Karpas-422 (cell line): Measurements from ENCODE around the gene PTPN13. TPM values are rescaled to one million over a fixed set of nuclear protein-coding genes. Genes with fewer than 3 reads are reported as not detected.

Experiments
- DNase-seq: peaks from one replicate; pipeline ENCODE4 v3.0.0-alpha.2; 2015
- H2AFZ ChIP-seq: fragments of 200-600 bp; sonication (generic); 2 replicates; pipeline ENCODE4 v1.6.1; 2014; ENCODE audit warnings: antibody characterized with exemption, low read length, mixed read lengths
- H3K27ac ChIP-seq: fragments of 200-600 bp; sonication (generic); 2 replicates; pipeline ENCODE4 v1.5.1; 2014; ENCODE audit warnings: mild to moderate bottlenecking, low read length, moderate library complexity
- H3K27me3 ChIP-seq: fragments of 200-600 bp; sonication (generic); 2 replicates; pipeline ENCODE4 v1.6.1; 2014; ENCODE audit warnings: low read length, mixed read lengths
- H3K36me3 ChIP-seq: fragments of 200-600 bp; sonication (generic); 2 replicates; pipeline ENCODE4 v1.6.1; 2014; ENCODE audit warnings: low read length, mixed read lengths; ENCODE audit not compliant: insufficient read depth
- H3K4me1 ChIP-seq: fragments of 200-600 bp; sonication (generic); 2 replicates; pipeline ENCODE4 v1.6.1; 2014; ENCODE audit warnings: mild to moderate bottlenecking, low read length, mixed read lengths
- H3K4me2 ChIP-seq: fragments of 200-600 bp; sonication (generic); 2 replicates; pipeline ENCODE4 v1.6.1; 2014; ENCODE audit warnings: low read length, low read depth, mild to moderate bottlenecking; ENCODE audit not compliant: poor library complexity, severe bottlenecking
- H3K4me3 ChIP-seq: fragments of 200-600 bp; sonication (generic); 2 replicates; pipeline ENCODE4 v1.5.1; 2014; ENCODE audit warnings: mild to moderate bottlenecking, antibody characterized with exemption, low read length, mixed read lengths
- H3K79me2 ChIP-seq: fragments of 200-600 bp; sonication (generic); 2 replicates; pipeline ENCODE4 v1.6.1; 2014; ENCODE audit warnings: mild to moderate bottlenecking, low read length, mixed read lengths
- H3K9ac ChIP-seq: fragments of 200-600 bp; sonication (generic); 2 replicates; pipeline ENCODE4 v1.6.0; 2014; ENCODE audit warnings: low read length
- H3K9me2 ChIP-seq: fragments of 200-600 bp; sonication (generic), shearing (Covaris generic); replicated peaks from 2 replicates; pipeline ENCODE4 v1.6.0; 2014; ENCODE audit warnings: mild to moderate bottlenecking, low read length, moderate library complexity; ENCODE audit not compliant: insufficient read depth
- H3K9me3 ChIP-seq: fragments of 300-700, 200-600 bp; sonication (generic); 2 replicates; pipeline ENCODE4 v1.6.1; 2014; ENCODE audit warnings: low read length, mixed read lengths
- H4K20me1 ChIP-seq: fragments of 200-600 bp; sonication (generic); 2 replicates; pipeline ENCODE4 v1.6.1; 2014; ENCODE audit warnings: mild to moderate bottlenecking, antibody characterized with exemption, low read length, low read depth; ENCODE audit not compliant: insufficient read depth
- total RNA-seq: library from RNA; depleted of rRNA; stranded (reverse); fragments of >200 nt; shearing (Covaris generic); gene quantifications from 2 replicates; pipeline ENCODE4 v1.2.3, GENCODE V29; 2014; ENCODE audit warnings: low replicate concordance

The PTPN13 gene
- total RNA-seq, 1 experiment from 2014 or later = not detected

- Histone ChIP-seq H3K4me1 (no peaks in the 10 kb centered on the region), H3K9me2 (no peaks in the 10 kb centered on the region), H3K4me2 (no peak overlapping the region), H2AFZ (no peak overlapping the region), H3K36me3 (no peaks in the 10 kb centered on the region), H3K4me3 (no peak overlapping the region), H3K27ac (no peak overlapping the region), H3K27me3 (no peaks in the 10 kb centered on the region; the same call in 1 of the 2 replicates), H3K9ac (no peak overlapping the region), H3K9me3 (no peaks in the 10 kb centered on the region), H3K79me2 (no peaks in the 10 kb centered on the region), H4K20me1 (no peaks in the 10 kb centered on the region)
- no peak for DNase-seq
Measured at GRCh38 chr4:86788826-86789225, 194.7 kb downstream of the PTPN13 start.

DNA sequence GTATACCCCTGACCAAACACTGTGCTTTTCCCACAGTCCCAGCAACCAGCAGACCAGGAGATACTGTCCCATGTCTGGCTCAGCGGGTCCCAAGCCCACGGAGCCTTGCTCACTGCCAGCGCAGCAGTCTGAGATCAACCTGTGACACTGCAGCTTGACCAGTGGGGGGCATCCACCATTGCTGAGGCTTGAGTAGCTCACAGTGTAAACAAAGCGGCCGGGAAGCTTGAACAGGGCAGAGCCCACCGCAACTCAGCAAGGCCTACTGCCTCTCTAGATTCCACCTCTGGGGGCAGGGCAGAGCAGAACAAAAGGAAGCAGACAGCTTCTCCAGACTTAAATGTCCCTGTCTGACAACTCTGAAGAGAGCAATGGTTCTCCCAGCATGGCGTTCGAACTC lies 197.0 kb downstream of the PTPN13 start:
- Histone ChIP-seq H3K4me2 (no peak overlapping the region), H3K27me3 (no peaks in the 10 kb centered on the region; the same call in 1 of the 2 replicates), H3K4me1 (no peaks in the 10 kb centered on the region), H3K79me2 (no peaks in the 10 kb centered on the region), H3K27ac (no peak overlapping the region), H3K4me3 (no peak overlapping the region), H4K20me1 (no peaks in the 10 kb centered on the region), H2AFZ (no peak overlapping the region), H3K9ac (no peak overlapping the region), H3K9me2 (no peaks in the 10 kb centered on the region), H3K9me3 (no peaks in the 10 kb centered on the region), H3K36me3 (no peaks in the 10 kb centered on the region)
- DNase-seq = peak; percentile 41

DNA sequence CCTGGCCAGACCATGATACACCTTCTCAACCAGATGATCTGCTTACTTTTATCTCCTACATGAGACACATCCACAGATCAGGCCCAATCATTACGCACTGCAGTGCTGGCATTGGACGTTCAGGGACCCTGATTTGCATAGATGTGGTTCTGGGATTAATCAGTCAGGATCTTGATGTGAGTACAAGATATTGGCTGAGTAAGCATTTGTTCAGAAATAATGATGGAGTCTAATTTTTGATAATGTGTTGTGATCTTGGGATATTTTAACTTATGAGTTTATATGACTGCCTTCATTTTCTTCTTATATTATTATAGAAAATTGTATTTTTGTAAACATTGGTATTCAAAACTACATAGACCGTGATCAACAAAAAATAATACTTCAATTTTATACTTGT lies 215.7 kb downstream of the PTPN13 start:
- H4K20me1 ChIP-seq = no peaks in the 10 kb centered on the region
- H3K27ac ChIP-seq = no peak overlapping the region
- no peaks in the 10 kb centered on the region for H3K9me2 ChIP-seq
- H3K79me2 ChIP-seq = no peaks in the 10 kb centered on the region
- H2AFZ ChIP-seq = no peak overlapping the region
- H3K27me3 ChIP-seq = no peaks in the 10 kb centered on the region
- H3K9me3 ChIP-seq = no peaks in the 10 kb centered on the region
- no peak overlapping the region for H3K4me3 ChIP-seq
- H3K4me1 ChIP-seq = no peaks in the 10 kb centered on the region
- no peak overlapping the region for H3K9ac ChIP-seq
- no peak for DNase-seq
- H3K36me3 ChIP-seq = no peaks in the 10 kb centered on the region
- no peak overlapping the region for H3K4me2 ChIP-seq

DNA sequence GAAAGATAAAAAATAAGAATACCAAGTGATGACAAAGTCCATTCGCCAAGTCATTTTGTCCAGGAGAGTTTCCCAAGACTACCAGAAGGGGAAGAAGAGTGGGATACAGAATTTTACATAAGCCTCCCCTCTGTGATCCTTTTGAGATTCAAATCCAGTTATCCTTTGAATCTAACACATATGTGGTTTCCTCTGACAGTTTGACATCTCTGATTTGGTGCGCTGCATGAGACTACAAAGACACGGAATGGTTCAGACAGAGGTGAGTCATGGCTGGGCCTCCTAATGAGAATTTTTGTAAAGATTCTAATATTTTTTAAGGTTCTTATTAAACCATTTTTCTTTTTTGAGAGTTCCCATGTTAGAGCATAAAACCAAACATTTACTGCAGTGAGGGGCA lies 216.7 kb downstream of the PTPN13 start:
- H3K4me3 ChIP-seq = no peak overlapping the region
- H3K27me3 ChIP-seq = no peaks in the 10 kb centered on the region; the same call in 1 of the 2 replicates
- H3K4me2 ChIP-seq = no peak overlapping the region
- no peak overlapping the region for H2AFZ ChIP-seq
- H3K9me3 ChIP-seq = peaks cover 2% of the 10 kb centered on the region; the same call in 1 of the 2 replicates
- no peaks in the 10 kb centered on the region for H3K9me2 ChIP-seq
- no peaks in the 10 kb centered on the region for H3K36me3 ChIP-seq
- no peaks in the 10 kb centered on the region for H4K20me1 ChIP-seq
- no peaks in the 10 kb centered on the region for H3K79me2 ChIP-seq
- DNase-seq = no peak
- no peak overlapping the region for H3K27ac ChIP-seq
- H3K9ac ChIP-seq = no peak overlapping the region
- H3K4me1 ChIP-seq = no peaks in the 10 kb centered on the region

- Histone ChIP-seq H3K9ac (no peak overlapping the region), H3K27me3 (no peaks in the 10 kb centered on the region; the same call in 1 of the 2 replicates), H3K4me3 (no peak overlapping the region), H4K20me1 (no peaks in the 10 kb centered on the region), H3K4me1 (no peaks in the 10 kb centered on the region), H3K27ac (no peak overlapping the region), H2AFZ (no peak overlapping the region), H3K9me2 (no peaks in the 10 kb centered on the region), H3K79me2 (no peaks in the 10 kb centered on the region), H3K9me3 (peaks cover 5% of the 10 kb centered on the region; the same call in 1 of the 2 replicates), H3K36me3 (no peaks in the 10 kb centered on the region), H3K4me2 (no peak overlapping the region)
- no peak for DNase-seq
Measured at GRCh38 chr4:86815653-86816052, 221.5 kb downstream of the PTPN13 start.

GRCh38 chr4:86816501-86817273 lies 222.6 kb downstream of the PTPN13 start:
- Histone ChIP-seq H3K9ac (no peak overlapping the region), H2AFZ (no peak overlapping the region), H3K36me3 (no peaks in the 10 kb centered on the region), H3K9me2 (no peaks in the 10 kb centered on the region), H3K79me2 (no peaks in the 10 kb centered on the region), H3K4me2 (no peak overlapping the region), H3K27me3 (no peaks in the 10 kb centered on the region; the same call in 1 of the 2 replicates), H4K20me1 (no peaks in the 10 kb centered on the region), H3K9me3 (peaks cover 5% of the 10 kb centered on the region; the same call in 1 of the 2 replicates), H3K4me3 (no peak overlapping the region), H3K4me1 (no peaks in the 10 kb centered on the region), H3K27ac (no peak overlapping the region)
- no peak for DNase-seq

DNA sequence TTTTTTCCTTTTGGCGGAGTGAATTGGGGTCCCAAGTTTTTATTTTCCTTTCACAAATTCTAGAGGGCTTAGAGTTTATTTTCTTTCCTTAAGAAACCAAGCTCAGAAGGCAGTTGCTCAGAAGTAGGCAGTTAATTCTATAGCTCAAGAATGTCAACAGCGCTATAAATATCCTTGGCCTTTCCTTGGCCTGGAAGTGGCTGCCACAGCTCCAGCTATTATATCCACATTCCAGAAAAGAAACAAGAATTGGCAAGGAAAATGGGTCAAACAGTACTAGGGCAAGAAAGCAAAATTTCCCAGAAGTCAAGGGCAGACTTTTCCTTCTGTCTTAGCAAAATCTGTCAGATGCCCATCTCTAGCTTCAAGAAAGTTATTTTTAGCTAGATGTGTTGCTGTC lies 224.1 kb downstream of the PTPN13 start:
- no peak overlapping the region for H2AFZ ChIP-seq
- H3K79me2 ChIP-seq = no peaks in the 10 kb centered on the region
- no peaks in the 10 kb centered on the region; the same call in 1 of the 2 replicates for H3K27me3 ChIP-seq
- H3K4me1 ChIP-seq = no peaks in the 10 kb centered on the region
- no peak for DNase-seq
- no peaks in the 10 kb centered on the region for H3K36me3 ChIP-seq
- H3K27ac ChIP-seq = no peak overlapping the region
- no peaks in the 10 kb centered on the region for H4K20me1 ChIP-seq
- peaks cover 5% of the 10 kb centered on the region; the same call in 1 of the 2 replicates for H3K9me3 ChIP-seq
- no peaks in the 10 kb centered on the region for H3K9me2 ChIP-seq
- no peak overlapping the region for H3K9ac ChIP-seq
- no peak overlapping the region for H3K4me3 ChIP-seq
- no peak overlapping the region for H3K4me2 ChIP-seq

- no peak for DNase-seq
- Histone ChIP-seq H3K4me1 (no peaks in the 10 kb centered on the region), H3K36me3 (no peaks in the 10 kb centered on the region), H3K79me2 (no peaks in the 10 kb centered on the region), H2AFZ (no peak overlapping the region), H3K27me3 (no peaks in the 10 kb centered on the region; the same call in 1 of the 2 replicates), H3K27ac (no peak overlapping the region), H3K4me2 (no peak overlapping the region), H3K9ac (no peak overlapping the region), H3K9me3 (peaks cover 5% of the 10 kb centered on the region; the same call in 1 of the 2 replicates), H3K9me2 (no peaks in the 10 kb centered on the region), H3K4me3 (no peak overlapping the region), H4K20me1 (no peaks in the 10 kb centered on the region)
Measured at GRCh38 chr4:86818841-86819240, 224.7 kb downstream of the PTPN13 start.
